Testis (tissue), 3 donors: ENCODE measurements around the gene FAM98C. TPM values are rescaled to one million over a fixed set of nuclear protein-coding genes. Genes with fewer than 3 reads are reported as not detected.
A peak's percentile ranks its signal among the peaks of the same experiment; 100 is the strongest.

Source experiments
- DNase-seq: peaks from one replicate; pipeline ENCODE4 v3.0.0-alpha.2; 2019
- H3K27ac ChIP-seq, 2 donors: fragments of 200-600 bp; sonication (generic); one replicate each; pipeline ENCODE4 v1.5.1; 2019
- H3K27me3 ChIP-seq: fragments of 200-600 bp; sonication (generic); one replicate; pipeline ENCODE4 v1.5.1; 2019
- H3K36me3 ChIP-seq: fragments of 200-600 bp; sonication (generic); one replicate; pipeline ENCODE4 v1.5.1; 2017; ENCODE audit warnings: low read depth; ENCODE audit errors: missing control alignments
- H3K4me1 ChIP-seq: fragments of 200-600 bp; sonication (generic); one replicate; pipeline ENCODE4 v1.5.1; 2019
- H3K4me3 ChIP-seq, 2 donors: fragments of 200-600 bp; sonication (generic); one replicate each; pipeline ENCODE4 v1.5.1; 2017 to 2019
- H3K9me3 ChIP-seq: fragments of 200-600 bp; sonication (generic); one replicate; pipeline ENCODE4 v1.5.1; 2017
- CTCF ChIP-seq, 3 experiments: fragments of 450-650 bp in 2 of 3; fragments of 200-600 bp in 1 of 3; sonication (generic) in 1 of 3; IDR thresholded peaks; one replicate each; pipeline ENCODE4 v1.5.1; 2016 to 2019; ENCODE audit warnings: antibody characterized with exemption in 3 of 3, mild to moderate bottlenecking in 2 of 3, moderate library complexity in 1 of 3
- POLR2A ChIP-seq: fragments of 450-650 bp; IDR thresholded peaks from one replicate; pipeline ENCODE4 v1.6.1; 2017; ENCODE audit warnings: antibody characterized with exemption, mild to moderate bottlenecking, moderate library complexity
- WGBS, 2 donors: methylation state at CpG; one replicate each; pipeline ENCODE4 v1.1.5; 2018; 5-methylcytosine and 5-hydroxymethylcytosine counted together
- intact Hi-C: fragments of 100-400 bp; cut with DNase I; formaldehyde crosslinking; loops from one replicate; pipeline ENCODE4 v1.15.1; 2023; ENCODE audit warnings: low total_unique reads
- polyA plus RNA-seq: library from polyadenylated mRNA; stranded (reverse); fragments of 350-450 nt; fragmentation: Illumina TruSeq; extraction: RNeasy Lipid Tissue Mini Kit (QIAGEN cat#74804); gene quantifications from one replicate; pipeline ENCODE4 v1.2.3, GENCODE V29; 2014; ENCODE audit warnings: low read depth, low replicate concordance; ENCODE audit not compliant: insufficient read depth
- total RNA-seq, 2 donors: library from RNA; depleted of rRNA; stranded (reverse); fragments of >200 nt; gene quantifications; one replicate each; pipeline ENCODE4 v1.2.3, GENCODE V29; 2016

FAM98C gene
- total and polyA plus RNA-seq, 3 donors from 2014 or later, result 13.0 to 17.7 (median 14.1) TPM

GRCh38 chr19:38383184-38383583 lies 19.7 kb upstream of the FAM98C start:
- TF ChIP-seq POLR2A, result no peak
- TF ChIP-seq CTCF (IDR thresholded peaks at IDR 0.05), result no peak
- Histone ChIP-seq H3K27me3 (no peaks in the 10 kb centered on the region), H3K36me3 (no peaks in the 10 kb centered on the region), H3K4me1 (peaks cover 15% of the 10 kb centered on the region), H3K27ac (no peak overlapping the region), H3K9me3 (no peaks in the 10 kb centered on the region), H3K4me3 (no peak overlapping the region)
- DNase-seq, result no peak
- intact Hi-C loops, result no loop called here
- whole genome bisulfite sequencing, 2 donors, result 82 to 90% methylated on average over 2 to 10 of the region's 10 CpGs

- Histone ChIP-seq H3K27me3 (no peaks in the 10 kb centered on the region), H3K36me3 (no peaks in the 10 kb centered on the region), H3K27ac (no peak overlapping the region), H3K4me3 (no peak overlapping the region), H3K9me3 (no peaks in the 10 kb centered on the region), H3K4me1 (peaks cover 19% of the 10 kb centered on the region)
- WGBS, 2 donors, result 88 to 100% methylated on average over 2 of the region's 2 CpGs
- no peak for DNase-seq
- no peak for TF ChIP-seq POLR2A
- TF ChIP-seq CTCF (IDR thresholded peaks at IDR 0.05), result no peak
- intact Hi-C loops, result no loop called here
Measured at GRCh38 chr19:38383743-38384142, 19.1 kb upstream of the FAM98C start.

- WGBS, 2 donors, result 73 to 82% methylated on average over 8 to 9 of the region's 10 CpGs
- DNase-seq, result no peak
- no peak for TF ChIP-seq POLR2A
- TF ChIP-seq CTCF (IDR thresholded peaks at IDR 0.05), result no peak
- Histone ChIP-seq H3K9me3 (no peaks in the 10 kb centered on the region), H3K4me1 (peaks cover 23% of the 10 kb centered on the region), H3K4me3 (no peak overlapping the region), H3K27ac (no peak overlapping the region), H3K36me3 (no peaks in the 10 kb centered on the region), H3K27me3 (no peaks in the 10 kb centered on the region)
- intact Hi-C loops, result no loop called here
Measured at GRCh38 chr19:38384209-38385027, 18.5 kb upstream of the FAM98C start.

- H3K4me3 ChIP-seq, result peak overlapping the region in 1 of 2 donors; percentile 21
- H3K27ac ChIP-seq, result no peak overlapping the region
- TF ChIP-seq CTCF (IDR thresholded peaks at IDR 0.05), result no peak
- peaks cover 23% of the 10 kb centered on the region for H3K4me1 ChIP-seq
- 61 to 76% methylated on average over 4 to 40 of the region's 40 CpGs for WGBS, 2 donors
- no peaks in the 10 kb centered on the region for H3K9me3 ChIP-seq
- no peak for DNase-seq
- no peaks in the 10 kb centered on the region for H3K27me3 ChIP-seq
- H3K36me3 ChIP-seq, result no peaks in the 10 kb centered on the region
- intact Hi-C loops, result no loop called here
Measured at GRCh38 chr19:38385057-38385803, 17.7 kb upstream of the FAM98C start.
